Raji (cell line): ENCODE results near the gene OR2L8.

Experiments used
- POLR2A ChIP-seq: IDR thresholded peaks from 2 replicates; pipeline ENCODE4 v1.6.1; 2011; ENCODE audit warnings: low read depth, low read length, control low read depth; ENCODE audit not compliant: insufficient read depth

Gene OR2L8

DNA sequence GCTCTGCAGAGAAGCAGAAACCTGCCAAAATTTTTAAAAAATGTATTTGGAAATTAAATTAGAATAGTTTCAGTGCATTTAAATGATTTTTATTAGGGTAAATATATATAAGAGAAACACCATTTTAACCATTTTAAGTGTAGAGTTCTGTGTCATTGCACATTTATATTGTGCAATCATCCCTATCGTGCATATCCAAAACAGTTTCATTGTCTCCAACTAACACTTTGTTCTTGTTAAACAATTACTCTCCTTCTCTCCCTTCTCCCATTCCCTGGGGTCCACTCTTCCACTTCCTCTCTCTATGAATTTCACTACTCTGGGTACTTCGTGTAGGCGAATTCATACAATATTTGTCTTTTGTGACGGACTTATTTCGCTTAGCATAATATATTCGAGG lies 6.0 kb upstream of the OR2L8 start:
- TF ChIP-seq POLR2A = no peak

- TF ChIP-seq POLR2A = no peak
Observed at GRCh38 chr1:247953408-247953807, 4.8 kb downstream of the OR2L8 start.

- TF ChIP-seq POLR2A = no peak
Observed at GRCh38 chr1:247961791-247962190, 13.1 kb downstream of the OR2L8 start.

DNA sequence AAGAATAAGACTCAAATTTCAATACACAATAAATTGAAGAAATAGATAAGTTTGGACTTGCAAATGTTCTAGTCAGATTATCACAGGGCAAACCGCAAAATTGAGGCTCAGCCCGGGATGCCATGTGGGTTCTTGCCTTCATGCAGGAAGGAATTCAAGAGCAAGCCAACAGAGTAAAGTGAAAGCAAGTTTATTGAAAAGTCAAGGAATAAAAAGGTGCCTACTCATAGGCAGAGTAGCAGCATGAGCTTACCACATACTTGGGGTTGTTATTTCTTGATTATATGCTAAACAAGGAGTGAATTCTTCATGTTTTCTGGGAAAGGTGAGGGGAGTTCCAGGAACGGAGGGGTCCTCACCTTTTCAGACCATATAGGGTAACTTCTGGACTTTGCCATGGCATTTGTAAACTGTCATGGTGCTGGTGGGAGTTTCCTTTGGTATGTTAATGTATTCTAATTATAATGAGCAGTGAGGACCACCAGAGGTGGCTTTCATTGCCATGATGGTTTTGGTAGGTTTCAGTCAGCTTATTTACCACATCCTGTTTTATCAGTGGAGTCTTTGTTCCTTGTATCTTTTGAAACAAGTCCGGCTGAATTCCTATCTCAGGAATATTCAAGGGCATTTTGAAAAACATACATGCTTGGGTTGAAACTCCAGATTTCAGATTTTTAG lies 14.4 kb downstream of the OR2L8 start:
- no peak for TF ChIP-seq POLR2A

- no peak for TF ChIP-seq POLR2A
Observed at GRCh38 chr1:247964933-247965332, 16.3 kb downstream of the OR2L8 start, which contains the start of gene OR2AK2. Gene OR2AK2 (plus strand): TSS chr1:247965233. CDS start chr1:247965377, 144 bp downstream.

DNA sequence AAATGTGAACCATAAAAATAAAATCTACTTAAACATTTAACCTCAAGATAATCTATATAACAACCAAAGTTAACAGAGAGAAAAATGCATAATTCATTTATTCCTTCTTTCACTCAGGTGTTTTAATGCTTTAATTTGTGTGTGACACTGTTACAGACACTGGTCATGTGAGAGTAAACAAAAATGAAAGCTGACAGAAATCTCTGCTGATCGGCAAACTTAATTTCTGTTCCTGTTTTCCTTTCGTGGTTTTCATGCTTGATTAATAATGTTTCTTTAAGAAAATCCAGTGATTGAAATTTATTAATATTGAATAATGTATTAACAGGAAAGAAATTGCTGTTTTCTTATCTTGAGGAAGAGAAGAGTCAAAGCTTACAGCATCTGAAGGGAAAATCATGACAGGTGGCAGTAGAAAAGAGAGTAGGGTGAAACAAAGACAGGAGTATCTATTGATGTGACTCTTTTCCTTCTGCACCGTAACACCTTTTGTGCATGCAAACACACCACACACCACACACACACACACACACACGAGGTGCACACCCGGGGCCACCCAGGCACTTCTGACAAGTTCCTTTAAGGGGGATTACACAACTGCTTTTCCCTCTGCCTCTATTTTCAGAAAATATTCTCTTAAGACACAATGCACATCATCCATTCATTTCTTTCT lies 18.0 kb downstream of the OR2L8 start:
- TF ChIP-seq POLR2A = no peak

- TF ChIP-seq POLR2A = no peak
Observed at GRCh38 chr1:247992986-247993385, 44.3 kb downstream of the OR2L8 start.

- TF ChIP-seq POLR2A = no peak
Observed at GRCh38 chr1:247998811-247999210, 50.2 kb downstream of the OR2L8 start.
